Upper lobe of left lung (tissue), 4 donors: ENCODE measurements around the gene JAG2.

Experiments
- CTCF ChIP-seq, 6 experiments: fragments of 450-650 bp in 4 of 6; fragments of 200-600 bp in 2 of 6; sonication (generic) in 2 of 6; IDR thresholded peaks; one replicate each; pipeline ENCODE4 v1.5.1; 2016 to 2019; ENCODE audit warnings: antibody characterized with exemption in 6 of 6
- POLR2A ChIP-seq, 4 donors: fragments of 450-650 bp; IDR thresholded peaks; one replicate each; pipeline ENCODE4 v1.5.1; 2016 to 2017; ENCODE audit warnings: antibody characterized with exemption in 4 of 4, mild to moderate bottlenecking in 2 of 4
- POLR2AphosphoS5 ChIP-seq, 2 donors: sonication (generic); formaldehyde crosslinking; IDR thresholded peaks; one replicate each; pipeline ENCODE4 v1.5.1; 2017; ENCODE audit warnings: antibody characterized with exemption in 2 of 2

- TF ChIP-seq POLR2A (IDR thresholded peaks at IDR 0.05) (no peak), POLR2AphosphoS5 (IDR thresholded peaks at IDR 0.05) (no peak), CTCF (IDR thresholded peaks at IDR 0.05) (no peak)
These were observed 27.6 kb downstream of the JAG2 start for GRCh38 chr14:105141026-105141425.
